Cardiac septum (tissue), 1 donor: ENCODE measurements around the gene SHISA9. TPM values are rescaled to one million over a fixed set of nuclear protein-coding genes. Genes with fewer than 3 reads are reported as not detected.

Experiments
- DNase-seq: peaks from one replicate; pipeline ENCODE4 v3.0.0-alpha.2; 2020; ENCODE audit warnings: low spot score
- intact Hi-C: fragments of 100-400 bp; cut with DNase I; formaldehyde crosslinking; loops from one replicate; pipeline ENCODE4 v1.14.0; 2022
- total RNA-seq: library from RNA; stranded (reverse); fragmentation: NEBNext Ultra II Directional; extraction: Animal tissue kit (Norgen Biotek cat#: 25700); gene quantifications from one replicate; pipeline ENCODE4 v1.2.1, GENCODE V29; 2021
- donor health status: DM: no; HTN: no; CAD: no.

Gene SHISA9
- total RNA-seq, 1 donor from 2014 or later: 0.27 TPM

- intact Hi-C loops: no loop called here
- no peak for DNase-seq
These were observed 35.0 kb downstream of the SHISA9 start for GRCh38 chr16:12936391-12936790.

GRCh38 chr16:12941896-12942295 lies 40.5 kb downstream of the SHISA9 start:
- no peak for DNase-seq
- intact Hi-C loops: no loop called here

GRCh38 chr16:12942861-12943260 lies 41.5 kb downstream of the SHISA9 start:
- DNase-seq: no peak
- intact Hi-C loops: no loop called here

GRCh38 chr16:12944300-12944699 lies 42.9 kb downstream of the SHISA9 start:
- intact Hi-C loops: no loop called here

DNA sequence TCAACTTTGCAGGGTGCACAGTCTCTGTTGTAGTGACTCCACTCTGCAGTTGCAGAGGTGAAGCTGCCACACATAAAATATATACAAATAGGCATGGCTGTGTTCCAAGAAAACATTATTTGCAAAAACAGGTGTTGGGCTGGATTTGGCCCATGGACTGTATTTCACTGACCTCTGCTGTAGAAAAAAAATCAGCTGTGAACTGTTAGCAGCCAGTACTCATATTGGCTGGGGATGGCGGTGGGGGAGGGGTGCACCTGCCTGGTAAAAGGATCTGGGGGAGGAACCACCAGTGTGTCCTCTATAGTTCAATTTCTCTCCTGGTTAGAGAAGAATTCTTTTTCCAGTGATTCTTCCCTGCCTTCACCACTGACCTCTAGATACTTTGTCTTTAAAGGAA lies 50.0 kb downstream of the SHISA9 start:
- DNase-seq: no peak
- intact Hi-C loops: no loop called here

More at GRCh38 chr16:12944300-12944699, 42.9 kb downstream of the SHISA9 start:
- DNase-seq: no peak

DNA sequence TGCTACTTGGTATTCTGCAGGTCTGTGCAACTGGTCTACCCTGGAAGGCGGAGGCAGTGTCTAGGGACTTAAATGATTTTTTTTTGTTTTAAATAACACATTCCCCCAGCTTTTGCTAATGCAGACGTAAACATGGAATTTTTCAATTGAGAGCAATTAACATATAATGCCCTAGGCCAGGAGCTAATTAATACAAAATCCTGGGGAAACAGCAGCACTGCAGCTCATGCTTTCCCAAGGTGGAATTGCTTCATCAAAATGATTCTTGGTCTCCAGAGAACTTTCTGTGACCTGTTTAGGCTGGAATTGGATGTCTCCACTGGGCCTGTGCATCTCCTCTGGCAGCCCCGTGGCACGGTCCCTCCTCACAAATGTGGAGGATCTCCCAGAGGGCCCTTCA lies 50.6 kb downstream of the SHISA9 start:
- no peak for DNase-seq
- intact Hi-C loops: no loop called here

DNA sequence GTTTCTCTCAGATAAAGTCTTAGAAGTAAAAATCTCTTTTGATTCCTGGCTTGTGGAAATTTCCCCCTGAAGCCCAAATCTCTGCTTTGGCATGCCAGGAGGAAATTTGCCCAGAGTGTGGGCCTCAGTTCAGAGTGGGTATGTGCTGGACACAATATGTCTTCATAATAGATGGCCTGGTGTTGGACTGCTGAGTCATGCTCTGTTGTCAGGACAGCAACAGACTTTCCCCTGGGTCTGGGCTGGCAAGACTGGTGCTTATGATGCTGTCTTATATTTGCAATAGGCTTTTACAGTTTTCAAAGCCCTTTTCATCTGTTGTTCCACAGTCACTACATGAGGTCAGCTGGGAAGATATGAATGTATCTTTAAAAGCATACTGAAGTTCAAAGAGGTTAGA lies 57.0 kb downstream of the SHISA9 start:
- intact Hi-C loops: no loop called here
- no peak for DNase-seq

- intact Hi-C loops: no loop called here
- DNase-seq: no peak
These were observed 57.7 kb downstream of the SHISA9 start for GRCh38 chr16:12959072-12959471.

DNA sequence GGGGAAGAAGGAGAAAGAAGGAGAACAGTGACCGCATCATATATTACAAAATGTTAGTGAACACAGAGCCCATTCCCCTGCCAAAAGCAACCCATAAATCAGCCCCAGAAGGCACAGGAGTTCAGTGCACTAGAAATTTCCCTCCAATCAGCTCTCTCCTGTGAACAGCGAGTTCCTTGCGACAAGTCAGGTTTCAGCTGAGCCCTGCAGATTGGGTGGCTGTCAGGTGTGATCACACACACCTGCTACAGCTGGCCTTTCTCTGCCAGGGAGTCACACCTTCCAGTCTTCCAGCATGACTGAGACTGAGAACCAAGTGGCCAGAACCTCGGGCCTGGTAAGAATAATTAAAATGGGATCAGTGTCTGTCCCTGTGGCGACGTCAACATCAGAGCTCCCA lies 60.2 kb downstream of the SHISA9 start:
- no peak for DNase-seq
- intact Hi-C loops: no loop called here

DNA sequence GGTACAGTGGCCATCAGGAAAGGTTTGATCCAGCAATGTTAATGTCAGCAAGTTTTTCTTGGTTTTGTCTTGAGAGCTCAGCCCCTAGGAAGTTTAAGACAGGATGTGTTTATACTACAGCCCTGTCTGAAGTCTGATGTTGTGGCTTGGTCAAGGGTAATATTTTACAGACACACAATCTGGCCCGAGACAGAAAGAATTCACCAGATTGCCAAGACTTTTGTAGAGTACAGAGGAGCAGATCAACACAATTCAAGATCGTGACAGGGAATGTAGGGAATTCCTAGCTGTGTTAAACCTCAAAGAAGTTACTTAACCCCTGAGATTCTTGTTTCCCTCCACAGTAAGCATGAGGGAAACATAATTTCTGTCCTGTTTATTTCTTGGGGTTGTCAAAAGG lies 63.1 kb downstream of the SHISA9 start:
- DNase-seq: no peak
- intact Hi-C loops: no loop called here

DNA sequence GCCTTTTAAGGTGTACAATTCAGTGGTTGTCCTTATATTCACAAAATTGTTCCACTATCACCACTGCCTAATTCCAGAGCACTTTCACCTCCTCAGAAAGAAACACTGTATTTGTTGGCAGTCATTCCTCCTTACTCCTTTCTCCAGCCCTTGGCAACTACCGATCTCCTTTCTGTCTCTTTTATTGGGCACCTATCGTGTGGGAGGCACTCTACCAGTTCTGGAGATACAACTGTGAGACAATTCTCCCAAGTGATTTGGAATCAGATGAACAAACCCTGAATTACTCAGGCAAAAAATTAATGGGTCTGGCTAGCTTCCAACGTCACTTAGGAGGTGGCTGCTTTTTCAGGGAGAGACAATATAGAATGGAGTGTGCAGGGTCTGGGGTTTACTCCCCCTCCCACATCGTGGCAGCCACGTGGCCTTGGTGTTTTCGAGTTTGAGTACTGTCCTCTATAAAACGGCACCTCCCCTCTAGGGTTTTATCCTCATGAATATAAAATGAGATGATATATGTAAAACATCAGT lies 63.9 kb downstream of the SHISA9 start:
- no peak for DNase-seq
- intact Hi-C loops: no loop called here

DNA sequence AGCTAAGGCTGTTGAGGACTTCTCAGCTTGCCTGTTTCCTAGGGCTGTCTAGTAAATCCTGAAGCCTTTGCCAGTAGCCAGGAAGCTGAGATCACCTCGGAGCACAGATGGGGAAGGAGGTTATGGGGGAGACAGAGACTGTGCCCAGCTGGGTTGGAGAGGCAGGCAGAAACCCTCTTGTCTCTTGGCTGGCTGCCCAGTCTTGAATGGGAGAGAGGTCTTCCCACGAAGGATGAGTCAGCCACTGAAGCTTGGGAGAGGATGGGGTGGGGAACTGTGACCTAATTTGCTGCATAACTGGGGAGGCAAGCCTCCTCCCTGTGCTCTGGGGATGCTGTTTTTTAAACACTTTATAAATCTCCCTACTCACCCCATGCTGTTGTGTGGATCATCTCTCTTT lies 69.8 kb downstream of the SHISA9 start:
- intact Hi-C loops: no loop called here
- no peak for DNase-seq

- no peak for DNase-seq
- intact Hi-C loops: no loop called here
These were observed 70.8 kb downstream of the SHISA9 start for GRCh38 chr16:12972246-12972645.

DNA sequence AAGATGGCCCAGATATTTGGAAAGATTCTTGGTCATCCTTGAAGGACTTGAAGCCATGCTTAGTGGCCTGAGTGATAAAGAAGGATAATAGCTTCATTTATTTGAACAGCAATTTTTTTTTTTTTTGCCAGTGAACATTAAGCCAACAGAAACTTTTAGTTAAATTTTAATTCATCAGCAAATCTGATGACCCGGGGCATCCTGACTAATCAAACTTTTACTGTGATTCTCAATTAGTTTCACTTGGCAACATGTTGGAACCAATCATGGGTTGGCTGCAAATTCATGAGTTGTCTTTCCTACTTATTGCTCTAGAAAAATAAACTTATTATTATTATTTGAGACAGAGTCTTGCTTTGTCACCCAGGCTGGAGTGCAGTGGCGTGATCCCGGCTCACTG lies 74.4 kb downstream of the SHISA9 start:
- no peak for DNase-seq
- intact Hi-C loops: no loop called here

DNA sequence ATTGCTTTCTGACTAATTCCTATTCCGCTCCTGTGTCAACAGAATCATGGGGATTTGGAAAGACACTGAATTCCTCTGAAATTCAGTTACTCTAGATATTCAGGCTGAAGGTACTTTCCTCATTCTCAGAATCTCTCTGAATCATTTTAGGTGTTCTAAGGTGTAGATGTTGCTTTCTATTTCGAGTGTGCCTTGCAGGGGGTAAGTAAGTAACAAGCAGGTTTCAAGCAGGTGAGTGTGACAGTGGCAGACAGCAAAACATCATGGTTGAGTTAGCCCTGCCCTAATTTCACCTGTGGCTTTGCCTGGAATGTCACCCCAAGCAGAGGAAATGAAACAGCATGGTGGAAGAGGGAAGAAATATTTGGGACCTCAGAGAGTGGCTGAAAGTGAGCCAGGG lies 75.1 kb downstream of the SHISA9 start:
- intact Hi-C loops: no loop called here
- no peak for DNase-seq

- intact Hi-C loops: no loop called here
- DNase-seq: no peak
These were observed 75.5 kb downstream of the SHISA9 start for GRCh38 chr16:12976936-12977335.

DNA sequence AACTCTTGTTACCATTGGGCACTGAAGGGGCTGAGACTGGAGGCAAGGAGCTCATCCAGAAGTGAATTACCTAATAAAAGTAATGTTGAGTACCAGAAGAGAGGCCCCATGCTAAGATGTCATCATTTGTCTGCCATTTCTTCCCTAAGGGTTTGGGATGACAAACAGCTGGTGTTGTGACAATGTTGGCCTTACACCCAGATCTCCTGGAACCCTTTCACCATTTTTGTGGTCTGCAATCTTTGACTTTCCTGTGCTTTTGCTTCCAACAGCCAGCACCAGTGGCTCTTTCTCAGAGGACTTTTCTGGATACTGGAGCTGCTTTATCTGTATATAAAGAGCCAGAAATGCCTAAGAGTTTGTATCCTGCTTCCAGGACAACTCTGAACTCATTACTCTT lies 84.1 kb downstream of the SHISA9 start:
- DNase-seq: no peak

GRCh38 chr16:12988071-12988470 lies 86.7 kb downstream of the SHISA9 start:
- intact Hi-C loops: no loop called here
- DNase-seq: no peak

More for the DNA sequence above, 84.1 kb downstream of the SHISA9 start:
- intact Hi-C loops: no loop called here

DNA sequence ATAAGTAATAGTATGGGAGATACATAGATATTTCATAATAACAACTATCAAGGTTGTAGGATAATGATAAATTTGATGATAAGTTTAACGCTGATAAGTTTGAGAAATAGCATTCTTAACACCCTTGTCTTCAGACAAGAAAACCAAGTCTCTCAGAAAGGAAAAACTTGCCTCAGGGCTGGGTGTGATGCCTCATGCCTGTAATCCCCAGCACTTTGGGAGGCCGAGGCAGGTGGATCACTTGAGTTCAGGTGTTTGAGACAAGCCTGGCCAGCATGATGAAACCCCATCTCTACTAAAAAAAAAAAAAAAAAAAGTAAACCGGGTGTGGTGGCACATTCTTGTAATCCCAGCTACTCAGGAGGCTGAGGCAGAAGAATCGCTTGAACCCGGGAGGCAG lies 90.7 kb downstream of the SHISA9 start:
- DNase-seq: no peak
- intact Hi-C loops: no loop called here

- DNase-seq: no peak
- intact Hi-C loops: no loop called here
These were observed 93.0 kb downstream of the SHISA9 start for GRCh38 chr16:12994402-12994801.

GRCh38 chr16:12995721-12996372 lies 94.4 kb downstream of the SHISA9 start:
- DNase-seq: no peak
- intact Hi-C loops: no loop called here
